ENCODE measurements around the gene TRIM2. TPM values are rescaled to one million over a fixed set of nuclear protein-coding genes. Genes with fewer than 3 reads are reported as not detected.

TRIM2 gene
- total RNA-seq, 1 experiment from 2014 or later, result 18.9 TPM

DNA sequence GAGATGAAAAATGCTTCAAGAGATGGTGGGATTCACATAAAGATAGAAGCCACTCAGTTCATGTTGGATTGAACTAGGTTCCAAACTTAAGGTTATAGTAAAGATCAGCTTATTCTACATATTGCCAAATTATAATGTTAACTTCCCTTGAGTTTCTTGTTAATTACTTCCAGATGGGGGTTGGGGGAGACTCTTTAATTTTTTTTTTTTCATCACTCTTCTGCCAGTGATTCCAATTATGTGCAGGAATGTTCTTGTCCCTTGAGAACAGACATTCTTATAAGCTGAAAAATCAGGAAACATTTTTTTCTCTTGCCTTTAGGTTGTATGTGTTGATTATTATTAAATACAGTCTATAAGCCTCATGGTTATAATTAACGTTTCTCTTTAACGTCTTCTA lies 170.2 kb downstream of the TRIM2 start:
- Histone ChIP-seq H3K4me2 (ENCODE audit: low read length) (no peak overlapping the region), H3K9ac (ENCODE audit: low read length) (no peak overlapping the region), H3K27ac (ENCODE audit: low read length) (no peak overlapping the region), H2AFZ (ENCODE audit: low read length) (no peak overlapping the region), H3K4me3 (ENCODE audit: low read length) (no peak overlapping the region), H3K79me2 (ENCODE audit: low read length) (no peaks in the 10 kb centered on the region), H3K36me3 (ENCODE audit: low read depth, low read length) (no peaks in the 10 kb centered on the region; the same call in 1 of the 2 replicates), H3K27me3 (ENCODE audit: low read length) (no peaks in the 10 kb centered on the region), H3K4me1 (ENCODE audit: insufficient read depth, low read length) (no peaks in the 10 kb centered on the region), H4K20me1 (ENCODE audit: low read length) (no peaks in the 10 kb centered on the region), H3K9me2 (replicated peaks; ENCODE audit: low read length) (no peaks in the 10 kb centered on the region), H3K9me3 (ENCODE audit: low read length) (no peaks in the 10 kb centered on the region), H3F3A (ENCODE audit: low read length, unreplicated experiment) (no peaks in the 10 kb centered on the region)
- POLR2A ChIA-PET (ENCODE audit: unreplicated experiment), result no interaction called here
- ATAC-seq (no peak), DNase-seq (no peak)
- BruUV-seq (replicated peaks), result no TSS peak
- intact Hi-C loops (cut with micrococcal nuclease), result no loop called here
- CTCF ChIA-PET, result no interaction called here
- TF ChIP-seq, protein P1, sequence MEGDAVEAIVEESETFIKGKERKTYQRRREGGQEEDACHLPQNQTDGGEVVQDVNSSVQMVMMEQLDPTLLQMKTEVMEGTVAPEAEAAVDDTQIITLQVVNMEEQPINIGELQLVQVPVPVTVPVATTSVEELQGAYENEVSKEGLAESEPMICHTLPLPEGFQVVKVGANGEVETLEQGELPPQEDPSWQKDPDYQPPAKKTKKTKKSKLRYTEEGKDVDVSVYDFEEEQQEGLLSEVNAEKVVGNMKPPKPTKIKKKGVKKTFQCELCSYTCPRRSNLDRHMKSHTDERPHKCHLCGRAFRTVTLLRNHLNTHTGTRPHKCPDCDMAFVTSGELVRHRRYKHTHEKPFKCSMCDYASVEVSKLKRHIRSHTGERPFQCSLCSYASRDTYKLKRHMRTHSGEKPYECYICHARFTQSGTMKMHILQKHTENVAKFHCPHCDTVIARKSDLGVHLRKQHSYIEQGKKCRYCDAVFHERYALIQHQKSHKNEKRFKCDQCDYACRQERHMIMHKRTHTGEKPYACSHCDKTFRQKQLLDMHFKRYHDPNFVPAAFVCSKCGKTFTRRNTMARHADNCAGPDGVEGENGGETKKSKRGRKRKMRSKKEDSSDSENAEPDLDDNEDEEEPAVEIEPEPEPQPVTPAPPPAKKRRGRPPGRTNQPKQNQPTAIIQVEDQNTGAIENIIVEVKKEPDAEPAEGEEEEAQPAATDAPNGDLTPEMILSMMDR (conservative IDR thresholded peaks at IDR 0.05; ENCODE audit: low read depth, low read length), result no peak
- no peak for TF ChIP-seq EZH2 (IDR thresholded peaks at IDR 0.05; ENCODE audit: low read length, unreplicated experiment)
- no peak for TF ChIP-seq EZH2phosphoT487 (IDR thresholded peaks at IDR 0.05; ENCODE audit: borderline replicate concordance, low read length)

DNA sequence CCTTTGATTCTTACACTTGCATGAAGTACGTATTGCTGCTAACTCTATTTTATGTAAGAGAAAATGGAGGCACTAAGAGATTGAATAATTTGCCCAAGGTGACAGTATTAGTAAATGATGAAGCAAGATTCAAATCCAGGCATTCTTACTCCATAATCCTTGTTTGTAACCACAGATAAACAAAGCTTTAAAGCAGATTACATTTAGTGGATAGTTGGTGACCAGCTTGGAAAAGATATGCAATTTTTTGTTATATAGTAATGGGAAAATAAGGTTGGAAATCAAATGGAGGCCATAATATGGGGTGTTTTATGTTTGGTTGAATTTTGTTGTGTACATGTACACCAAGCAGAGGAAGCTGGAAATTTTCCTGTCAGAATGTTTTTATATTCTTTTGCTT lies 171.1 kb downstream of the TRIM2 start:
- no peaks in the 10 kb centered on the region for H3K27me3 ChIP-seq (ENCODE audit: low read length)
- H3K27ac ChIP-seq (ENCODE audit: low read length), result no peak overlapping the region
- H3K4me3 ChIP-seq (ENCODE audit: low read length), result no peak overlapping the region
- TF ChIP-seq, protein P1 (conservative IDR thresholded peaks at IDR 0.05; ENCODE audit: low read depth, low read length), result no peak
- TF ChIP-seq EZH2 (IDR thresholded peaks at IDR 0.05; ENCODE audit: low read length, unreplicated experiment), result no peak
- no peak for TF ChIP-seq EZH2phosphoT487 (IDR thresholded peaks at IDR 0.05; ENCODE audit: borderline replicate concordance, low read length)
- no peaks in the 10 kb centered on the region for H3K4me1 ChIP-seq (ENCODE audit: insufficient read depth, low read length)
- ChIA-PET POLR2A (ENCODE audit: unreplicated experiment) (no interaction called here), CTCF (no interaction called here)
- intact Hi-C loops (cut with micrococcal nuclease), result no loop called here
- H4K20me1 ChIP-seq (ENCODE audit: low read length), result no peaks in the 10 kb centered on the region
- no peak overlapping the region for H3K9ac ChIP-seq (ENCODE audit: low read length)
- H3K9me2 ChIP-seq (replicated peaks; ENCODE audit: low read length), result no peaks in the 10 kb centered on the region
- no peaks in the 10 kb centered on the region for H3F3A ChIP-seq (ENCODE audit: low read length, unreplicated experiment)
- no peaks in the 10 kb centered on the region; the same call in 1 of the 2 replicates for H3K36me3 ChIP-seq (ENCODE audit: low read depth, low read length)
- no peaks in the 10 kb centered on the region for H3K9me3 ChIP-seq (ENCODE audit: low read length)
- DNase-seq (no peak), ATAC-seq (no peak)
- BruUV-seq (replicated peaks), result no TSS peak
- no peak overlapping the region for H3K4me2 ChIP-seq (ENCODE audit: low read length)
- no peak overlapping the region for H2AFZ ChIP-seq (ENCODE audit: low read length)
- no peaks in the 10 kb centered on the region for H3K79me2 ChIP-seq (ENCODE audit: low read length)

DNA sequence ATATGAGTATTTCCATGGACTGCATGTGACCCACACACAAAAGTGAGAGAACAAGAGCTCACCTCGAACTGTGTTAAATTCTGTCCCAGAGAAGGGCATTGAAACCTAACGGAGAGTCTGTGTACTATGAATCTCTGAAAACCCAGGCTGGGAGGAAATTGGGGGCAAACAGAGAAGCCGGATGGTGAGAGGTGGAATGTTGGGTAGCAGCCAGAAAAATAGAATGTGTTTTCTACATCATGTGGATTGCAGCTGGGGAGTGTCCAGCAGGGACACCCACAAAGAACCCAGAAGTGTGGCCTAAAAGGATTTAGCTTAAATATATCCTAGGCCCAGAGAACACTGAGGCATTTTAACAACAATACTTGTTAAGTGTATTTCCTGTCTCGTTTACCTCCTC lies 178.9 kb downstream of the TRIM2 start:
- BruUV-seq (replicated peaks), result no TSS peak
- Histone ChIP-seq H3K9me2 (replicated peaks; ENCODE audit: low read length) (no peaks in the 10 kb centered on the region), H3K27me3 (ENCODE audit: low read length) (no peaks in the 10 kb centered on the region), H3K4me1 (ENCODE audit: insufficient read depth, low read length) (no peaks in the 10 kb centered on the region), H4K20me1 (ENCODE audit: low read length) (no peaks in the 10 kb centered on the region), H3K9ac (ENCODE audit: low read length) (no peak overlapping the region), H3K4me2 (ENCODE audit: low read length) (no peak overlapping the region), H3F3A (ENCODE audit: low read length, unreplicated experiment) (no peaks in the 10 kb centered on the region), H3K27ac (ENCODE audit: low read length) (no peak overlapping the region), H3K9me3 (ENCODE audit: low read length) (no peaks in the 10 kb centered on the region), H3K4me3 (ENCODE audit: low read length) (no peak overlapping the region), H2AFZ (ENCODE audit: low read length) (no peak overlapping the region), H3K36me3 (ENCODE audit: low read depth, low read length) (no peaks in the 10 kb centered on the region), H3K79me2 (ENCODE audit: low read length) (no peaks in the 10 kb centered on the region)
- ChIA-PET POLR2A (ENCODE audit: unreplicated experiment) (no interaction called here), CTCF (no interaction called here)
- intact Hi-C loops (cut with micrococcal nuclease), result no loop called here
- no peak for ATAC-seq
- no peak for DNase-seq
- TF ChIP-seq, protein P1 (conservative IDR thresholded peaks at IDR 0.05; ENCODE audit: low read depth, low read length), result no peak
- TF ChIP-seq EZH2phosphoT487 (IDR thresholded peaks at IDR 0.05; ENCODE audit: borderline replicate concordance, low read length) (no peak), EZH2 (IDR thresholded peaks at IDR 0.05; ENCODE audit: low read length, unreplicated experiment) (no peak)

All from PC-3 (cell line).